H9 (cell line): ENCODE data around the gene HOXB8. TPM values are rescaled to one million over a fixed set of nuclear protein-coding genes. Genes with fewer than 3 reads are reported as not detected.

Source experiments
- DNase-seq: peaks from one replicate; pipeline ENCODE4 v3.0.0-alpha.2; 2017
- H2AFZ ChIP-seq: one replicate; pipeline ENCODE4 v1.6.1; 2013; ENCODE audit warnings: mild to moderate bottlenecking, low read length, control low read depth, moderate library complexity
- H2AK5ac ChIP-seq: 2 replicates; pipeline ENCODE4 v1.6.1; 2013; ENCODE audit warnings: low read length, control low read depth, mixed read lengths; ENCODE audit not compliant: insufficient read length
- H2BK120ac ChIP-seq: one replicate; pipeline ENCODE4 v1.6.1; 2013; ENCODE audit warnings: low read depth, mild to moderate bottlenecking, low read length, control low read depth, inconsistent platforms; ENCODE audit not compliant: poor library complexity, severe bottlenecking
- H2BK12ac ChIP-seq: 2 replicates; pipeline ENCODE4 v1.6.1; 2013; ENCODE audit warnings: low read length, control low read depth, mixed read lengths, low read depth; ENCODE audit not compliant: insufficient read length
- H2BK15ac ChIP-seq: 2 replicates; pipeline ENCODE4 v1.6.1; 2013; ENCODE audit warnings: low read depth, low read length, control low read depth
- H2BK20ac ChIP-seq: one replicate; pipeline ENCODE4 v1.6.1; 2013; ENCODE audit warnings: low read depth, mild to moderate bottlenecking, low read length, control low read depth, inconsistent platforms; ENCODE audit not compliant: poor library complexity, severe bottlenecking
- H2BK5ac ChIP-seq: 2 replicates; pipeline ENCODE4 v1.6.1; 2013; ENCODE audit warnings: low read length, control low read depth, mixed read lengths; ENCODE audit not compliant: insufficient read length
- H3K14ac ChIP-seq: 2 replicates; pipeline ENCODE4 v1.6.1; 2013; ENCODE audit warnings: low read length, control low read depth; ENCODE audit not compliant: insufficient read depth
- H3K18ac ChIP-seq: 2 replicates; pipeline ENCODE4 v1.6.1; 2013; ENCODE audit warnings: low read depth, mild to moderate bottlenecking, mixed read lengths, low read length, control low read depth; ENCODE audit not compliant: insufficient read length
- H3K23ac ChIP-seq: 2 replicates; pipeline ENCODE4 v1.6.1; 2013; ENCODE audit warnings: low read length, control low read depth, mixed read lengths, low read depth; ENCODE audit not compliant: insufficient read length
- H3K23me2 ChIP-seq: 2 replicates; pipeline ENCODE4 v1.6.1; 2013; ENCODE audit warnings: low read depth, mild to moderate bottlenecking, mixed read lengths, low read length, control low read depth; ENCODE audit not compliant: insufficient read length, poor library complexity, severe bottlenecking
- H3K27ac ChIP-seq: 2 replicates; pipeline ENCODE4 v1.5.1; 2013; ENCODE audit warnings: low read length, control low read depth, mixed read lengths, low read depth; ENCODE audit not compliant: insufficient read length
- H3K27me3 ChIP-seq: 2 replicates; pipeline ENCODE4 v1.6.1; 2013; ENCODE audit warnings: low read length, control low read depth, inconsistent platforms; ENCODE audit not compliant: insufficient read depth
- H3K4ac ChIP-seq: 2 replicates; pipeline ENCODE4 v1.6.1; 2013; ENCODE audit warnings: low read depth, mild to moderate bottlenecking, control low read depth, inconsistent platforms, low read length, moderate library complexity
- H3K4me1 ChIP-seq: 2 replicates; pipeline ENCODE4 v1.6.1; 2013; ENCODE audit warnings: low read length, control low read depth, inconsistent platforms; ENCODE audit not compliant: insufficient read depth
- H3K4me2 ChIP-seq: 2 replicates; pipeline ENCODE4 v1.6.1; 2013; ENCODE audit warnings: low read length, control low read depth, mixed read lengths; ENCODE audit not compliant: insufficient read length, insufficient read depth
- H3K56ac ChIP-seq: 2 replicates; pipeline ENCODE4 v1.6.1; 2013; ENCODE audit warnings: low read depth, mild to moderate bottlenecking, mixed read lengths, low read length, control low read depth; ENCODE audit not compliant: insufficient read length
- H3K79me1 ChIP-seq: 2 replicates; pipeline ENCODE4 v1.6.1; 2013; ENCODE audit warnings: low read depth, mild to moderate bottlenecking, moderate library complexity, low read length, control low read depth, inconsistent platforms; ENCODE audit not compliant: insufficient read depth, poor library complexity, severe bottlenecking
- H3K79me2 ChIP-seq: 2 replicates; pipeline ENCODE4 v1.6.1; 2013; ENCODE audit warnings: low read length, control low read depth, inconsistent platforms; ENCODE audit not compliant: insufficient read depth
- H3K9ac ChIP-seq: 2 replicates; pipeline ENCODE4 v1.6.1; 2013; ENCODE audit warnings: low read length, control low read depth, mixed read lengths; ENCODE audit not compliant: insufficient read length; ENCODE audit errors: extremely low read depth
- H3K9me3 ChIP-seq: one replicate; pipeline ENCODE4 v1.6.1; 2013; ENCODE audit warnings: low read depth, low read length, inconsistent platforms; ENCODE audit not compliant: control insufficient read depth
- H3T11ph ChIP-seq: one replicate; pipeline ENCODE4 v1.6.1; 2013; ENCODE audit warnings: mild to moderate bottlenecking, low read length, control low read depth, inconsistent platforms
- H4K20me1 ChIP-seq: one replicate; pipeline ENCODE4 v1.6.1; 2013; ENCODE audit not compliant: control insufficient read depth, insufficient read length, insufficient read depth
- H4K5ac ChIP-seq: 2 replicates; pipeline ENCODE4 v1.6.1; 2013; ENCODE audit warnings: low read depth, mild to moderate bottlenecking, mixed read lengths, low read length, control low read depth; ENCODE audit not compliant: insufficient read length
- H4K8ac ChIP-seq: replicated peaks from 2 replicates; pipeline ENCODE4 v1.6.1; 2013; ENCODE audit warnings: low read length, control low read depth, mixed read lengths, low read depth; ENCODE audit not compliant: insufficient read length
- H4K91ac ChIP-seq: 2 replicates; pipeline ENCODE4 v1.6.1; 2013; ENCODE audit warnings: low read depth, mild to moderate bottlenecking, moderate library complexity, mixed read lengths, low read length, control low read depth; ENCODE audit not compliant: insufficient read length
- H3K27ac Mint-ChIP-seq, 3 experiments: 2 replicates in 2 of 3; 3 replicates in 1 of 3; pipeline ENCODE4 v1.8.0; 2020 to 2021; ENCODE audit warnings: mixed read lengths in 3 of 3, mild to moderate bottlenecking in 1 of 3, moderate library complexity in 1 of 3
- H3K27me3 Mint-ChIP-seq: 2 replicates; pipeline ENCODE4 v1.8.0; 2021; ENCODE audit warnings: low read depth, mild to moderate bottlenecking, moderate library complexity, mixed read lengths
- H3K36me3 Mint-ChIP-seq, 3 experiments: 2 replicates in 2 of 3; 3 replicates in 1 of 3; pipeline ENCODE4 v1.8.0; 2020 to 2021; ENCODE audit warnings: low read depth in 3 of 3, mixed read lengths in 3 of 3; ENCODE audit not compliant: insufficient read depth in 1 of 3
- H3K4me1 Mint-ChIP-seq, 2 experiments: 2 replicates each; pipeline ENCODE4 v1.8.0; 2020; ENCODE audit warnings: mixed read lengths in 2 of 2
- H3K4me3 Mint-ChIP-seq, 2 experiments: 2 replicates in 1 of 2; 3 replicates in 1 of 2; pipeline ENCODE4 v1.8.0; 2020 to 2021; ENCODE audit warnings: mild to moderate bottlenecking in 2 of 2, mixed read lengths in 2 of 2, moderate library complexity in 1 of 2
- H3K9me3 Mint-ChIP-seq, 2 experiments: 2 replicates in 1 of 2; 3 replicates in 1 of 2; pipeline ENCODE4 v1.8.0; 2020; ENCODE audit warnings: mild to moderate bottlenecking in 2 of 2, mixed read lengths in 2 of 2, moderate library complexity in 1 of 2
- CTCF ChIP-seq: fragments of 200-600 bp; sonication (generic); conservative IDR thresholded peaks from 3 replicates; pipeline ENCODE4 v1.8.0; 2021; ENCODE audit warnings: antibody characterized with exemption, mild to moderate bottlenecking
- WGBS: extraction: QIAGEN DNeasy Blood & Tissue Kit; methylation state at CpG from one replicate; pipeline ENCODE4 v1.1.7; 2013; ENCODE audit warnings: missing lambda C conversion rate, low lambda C conversion rate, mixed read lengths; ENCODE audit not compliant: insufficient read length; ENCODE audit errors: extremely low coverage; 5-methylcytosine and 5-hydroxymethylcytosine counted together
- total RNA-seq: library from RNA; stranded (reverse); gene quantifications from 2 replicates; pipeline ENCODE4 v1.2.1, GENCODE V29; 2021

HOXB8 gene
- total RNA-seq, 1 experiment from 2014 or later = not detected

- no peak overlapping the region for H3K27ac ChIP-seq
- H3K27me3 ChIP-seq = peaks cover 99% of the 10 kb centered on the region
- H3K4me1 Mint-ChIP-seq = peaks cover 7 to 12% of the 10 kb centered on the region in 2 experiments
Measured at GRCh38 chr17:48624544-48625494, 9.7 kb upstream of the HOXB8 start.

More at GRCh38 chr17:48624544-48625494, 9.7 kb upstream of the HOXB8 start:
- Histone ChIP-seq H3K4me1 (no peaks in the 10 kb centered on the region; the same call in 1 of the 2 replicates), H2AK5ac (no peak overlapping the region), H2BK12ac (no peak overlapping the region), H4K8ac (no peak overlapping the region), H3K23ac (no peak overlapping the region), H3K79me1 (no peaks in the 10 kb centered on the region), H3K56ac (no peak overlapping the region), H3K4ac (no peak overlapping the region), H3K14ac (no peak overlapping the region), H3K4me2 (no peak overlapping the region), H3K79me2 (no peaks in the 10 kb centered on the region), H3K18ac (no peak overlapping the region), H4K20me1 (no peaks in the 10 kb centered on the region), H4K91ac (no peak overlapping the region), H2AFZ (no peak overlapping the region), H2BK20ac (no peak overlapping the region), H3K9me3 (no peaks in the 10 kb centered on the region), H2BK15ac (no peak overlapping the region), H2BK5ac (no peak overlapping the region), H2BK120ac (no peak overlapping the region), H3K23me2 (peaks cover 5% of the 10 kb centered on the region), H3K9ac (no peak overlapping the region), H4K5ac (no peak overlapping the region), H3T11ph (no peak overlapping the region)
- Mint-ChIP-seq H3K27me3 (peaks cover 100% of the 10 kb centered on the region), H3K9me3 (peaks cover 3 to 18% of the 10 kb centered on the region in 2 experiments; a peak in 4 of 5 replicates), H3K4me3 (peak overlapping the region in 1 of 2 experiments; percentile 77; a peak in 3 of 5 replicates), H3K36me3 (peaks cover 0 to 2% (median 0%) of the 10 kb centered on the region in 3 experiments; a peak in 1 of 7 replicates), H3K27ac (no peak overlapping the region)
- no CpG with 5 or more reads among the region's 66 CpGs for WGBS
- no peak for TF ChIP-seq CTCF
- DNase-seq = peak; percentile 87
